HCT116 (cell line): Measurements from ENCODE around the gene TATDN2. TPM values are rescaled to one million over a fixed set of nuclear protein-coding genes. Genes with fewer than 3 reads are reported as not detected.

Source experiments
- ATAC-seq: fragments of 200-7000 bp; cut with Tn5 transposase; 2 replicates; pipeline ENCODE4 v1.9.1; 2020; ENCODE audit warnings: mild to moderate bottlenecking, moderate library complexity
- BruUV-seq: library from RNA; stranded (reverse); fragments of 400-500 nt; replicated peaks from 2 replicates; lab custom pipeline; 2021; lab: Mats Ljungman, UMichigan
- CTCF ChIA-PET: fragments of 300-600 bp; sonication (Branson Sonifier 250); formaldehyde crosslinking; loops from one replicate; lab custom pipeline; 2021; ENCODE audit warnings: antibody characterized with exemption; lab: Charles Lee
- POLR2A ChIA-PET: fragments of 300-600, 350-600 bp; sonication (Branson Sonifier 250); formaldehyde crosslinking; loops from one replicate; lab custom pipeline; 2021; ENCODE audit warnings: antibody characterized with exemption; lab: Charles Lee
- RAD21 ChIA-PET, 2 experiments: fragments of 300-600 bp; sonication (Branson Sonifier 250); formaldehyde crosslinking; loops; one replicate each; lab custom pipeline; 2023; ENCODE audit warnings: low total read pairs in 2 of 2; ENCODE audit not compliant: uncharacterized antibody in 2 of 2, unreplicated experiment in 2 of 2, low non-redundant PET in 1 of 2; lab: Charles Lee
- DNase-seq: peaks from one replicate; pipeline ENCODE4 v3.0.0-alpha.2; 2010; ENCODE audit warnings: low read depth, low spot score
- H2AFZ ChIP-seq: fragments of 200-600 bp; shearing (Covaris generic), sonication (generic); 2 replicates; pipeline ENCODE4 v1.6.1; 2017; ENCODE audit warnings: low read depth, mixed run types, mixed read lengths, antibody characterized with exemption, low read length; ENCODE audit not compliant: poor library complexity, severe bottlenecking
- H3K27ac ChIP-seq: 2 replicates; pipeline ENCODE4 v1.5.1; 2012; ENCODE audit warnings: low read depth, low read length
- H3K27me3 ChIP-seq: fragments of 200-600 bp; sonication (generic); 2 replicates; pipeline ENCODE4 v1.6.1; 2016; ENCODE audit warnings: mixed run types, low read length, mixed read lengths; ENCODE audit not compliant: insufficient read depth
- H3K36me3 ChIP-seq, 2 experiments: fragments of 200-500 bp in 1 of 2; fragments of 200-600 bp in 1 of 2; sonication (Bioruptor generic) in 1 of 2; sonication (generic) in 1 of 2; 2 replicates each; pipeline versions ENCODE4 v1.5.1 to v1.6.1; 2014 to 2016; ENCODE audit warnings: low read length in 2 of 2, inconsistent platforms in 1 of 2, mixed read lengths in 1 of 2, mixed run types in 1 of 2; ENCODE audit not compliant: insufficient read depth in 2 of 2, control insufficient read depth in 1 of 2
- H3K4me1 ChIP-seq, 2 experiments: fragments of 200-600 bp in 1 of 2; sonication (generic) in 1 of 2; 2 replicates each; pipeline versions ENCODE4 v1.5.1 to v1.6.1; 2012 to 2017; ENCODE audit warnings: low read length in 2 of 2, inconsistent platforms in 1 of 2, mild to moderate bottlenecking in 1 of 2, mixed read lengths in 1 of 2, mixed run types in 1 of 2, moderate library complexity in 1 of 2; ENCODE audit not compliant: insufficient read depth in 2 of 2, control insufficient read depth in 1 of 2
- H3K4me2 ChIP-seq: fragments of 200-600 bp; sonication (generic); 2 replicates; pipeline ENCODE4 v1.6.1; 2017; ENCODE audit warnings: mixed run types, low read length, mixed read lengths
- H3K4me3 ChIP-seq, 2 experiments: fragments of 200-600 bp in 1 of 2; sonication (generic) in 1 of 2; replicated peaks in 1 of 2; 2 replicates each; pipeline ENCODE4 v1.5.1; 2011 to 2016; ENCODE audit warnings: low read length in 2 of 2, control low read depth in 1 of 2, low read depth in 1 of 2, mild to moderate bottlenecking in 1 of 2, mixed read lengths in 1 of 2, mixed run types in 1 of 2
- H3K79me2 ChIP-seq: fragments of 200-600 bp; sonication (generic); 2 replicates; pipeline ENCODE4 v1.6.1; 2017; ENCODE audit warnings: mild to moderate bottlenecking, mixed run types, low read length, moderate library complexity, mixed read lengths; ENCODE audit not compliant: insufficient read depth
- H3K9ac ChIP-seq: fragments of 200-600 bp; sonication (generic); 2 replicates; pipeline ENCODE4 v1.6.1; 2016; ENCODE audit warnings: low read length, mixed read lengths
- H3K9me2 ChIP-seq: fragments of 200-600 bp; sonication (generic), shearing (Covaris generic); 2 replicates; pipeline ENCODE4 v1.6.1; 2017; ENCODE audit warnings: mixed run types, mild to moderate bottlenecking, moderate library complexity; ENCODE audit not compliant: insufficient read depth
- H3K9me3 ChIP-seq, 2 experiments: fragments of 200-500 bp in 1 of 2; fragments of 200-600 bp in 1 of 2; sonication (Bioruptor generic) in 1 of 2; sonication (generic) in 1 of 2; 2 replicates each; pipeline ENCODE4 v1.6.1; 2014 to 2017; ENCODE audit warnings: low read length in 2 of 2, mixed read lengths in 2 of 2, inconsistent platforms in 1 of 2, low read depth in 1 of 2, mild to moderate bottlenecking in 1 of 2, mixed run types in 1 of 2, moderate library complexity in 1 of 2; ENCODE audit not compliant: control insufficient read depth in 1 of 2, insufficient read depth in 1 of 2
- H4K20me1 ChIP-seq: fragments of 200-600 bp; sonication (generic), shearing (Covaris generic); 2 replicates; pipeline ENCODE4 v1.6.1; 2017; ENCODE audit warnings: mixed run types, mild to moderate bottlenecking, moderate library complexity; ENCODE audit not compliant: insufficient read depth
- CBX3 ChIP-seq: IDR thresholded peaks from 2 replicates; pipeline ENCODE4 v1.6.1; 2012; ENCODE audit warnings: low read depth
- CEBPB ChIP-seq: IDR thresholded peaks from 2 replicates; pipeline ENCODE4 v1.6.1; 2012; ENCODE audit warnings: low read depth
- EGR1 ChIP-seq: IDR thresholded peaks from 2 replicates; pipeline ENCODE4 v1.6.1; 2012; ENCODE audit warnings: low read depth
- ELF1 ChIP-seq: IDR thresholded peaks from 2 replicates; pipeline ENCODE4 v1.6.1; 2012; ENCODE audit warnings: low read depth, borderline replicate concordance
- EZH2 ChIP-seq: fragments of 200-600 bp; sonication (generic); IDR thresholded peaks from 2 replicates; pipeline ENCODE4 v1.6.1; 2017; ENCODE audit warnings: antibody characterized with exemption, mixed run types
- EZH2phosphoT487 ChIP-seq: fragments of 200-600 bp; IDR thresholded peaks from 2 replicates; pipeline ENCODE4 v1.6.1; 2018; ENCODE audit warnings: antibody characterized with exemption, borderline replicate concordance
- FOSL1 ChIP-seq: IDR thresholded peaks from 2 replicates; pipeline ENCODE4 v1.6.1; 2012; ENCODE audit warnings: low read depth
- JUND ChIP-seq: IDR thresholded peaks from 2 replicates; pipeline ENCODE4 v1.6.1; 2012
- POLR2AphosphoS5 ChIP-seq: IDR thresholded peaks from 2 replicates; pipeline ENCODE4 v1.6.1; 2011; ENCODE audit warnings: mild to moderate bottlenecking, low read depth, low read length, moderate library complexity
- SIN3A ChIP-seq: IDR thresholded peaks from 2 replicates; pipeline ENCODE4 v1.6.1; 2012; ENCODE audit warnings: low read depth
- SP1 ChIP-seq: IDR thresholded peaks from 2 replicates; pipeline ENCODE4 v1.6.1; 2012; ENCODE audit warnings: low read depth
- TCF7L2 ChIP-seq: IDR thresholded peaks from 2 replicates; pipeline ENCODE4 v1.7.0; 2011; ENCODE audit warnings: borderline replicate concordance, inconsistent platforms; ENCODE audit not compliant: insufficient read depth, insufficient read length; ENCODE audit errors: extremely low read depth
- YY1 ChIP-seq: IDR thresholded peaks from 2 replicates; pipeline ENCODE4 v1.6.1; 2011; ENCODE audit warnings: low read length, low read depth, moderate library complexity, mild to moderate bottlenecking; ENCODE audit not compliant: insufficient replicate concordance; ENCODE audit errors: extremely low read depth
- ZFX ChIP-seq: fragments of 450-650 bp; IDR thresholded peaks from 2 replicates; pipeline ENCODE4 v1.6.1; 2017
- intact Hi-C: fragments of 100-400 bp; cut with micrococcal nuclease; formaldehyde crosslinking; loops from 2 replicates; pipeline ENCODE4 v1.10.0; 2022
- total RNA-seq: library from RNA; stranded (reverse); gene quantifications from one replicate; pipeline ENCODE4 v1.2.1, GENCODE V29; 2021; ENCODE audit not compliant: unreplicated experiment

Gene TATDN2
- total RNA-seq, 1 experiment from 2014 or later: 26.8 TPM

- TF ChIP-seq SP1 (no peak), SIN3A (no peak), ZFX (no peak), CEBPB (no peak)
- no peak overlapping the region for H3K9ac ChIP-seq
- no peak for ATAC-seq
- POLR2A ChIA-PET: no interaction called here
- H4K20me1 ChIP-seq: no peaks in the 10 kb centered on the region
- RAD21 ChIA-PET: no interaction called here
- no peaks in the 10 kb centered on the region for H3K9me3 ChIP-seq
- H3K27me3 ChIP-seq: no peaks in the 10 kb centered on the region
- H3K9me2 ChIP-seq: no peaks in the 10 kb centered on the region
- CTCF ChIA-PET: no interaction called here
- no peak overlapping the region for H2AFZ ChIP-seq
- no peak overlapping the region for H3K27ac ChIP-seq
- no peak for DNase-seq
- H3K4me1 ChIP-seq: peaks cover 0 to 9% of the 10 kb centered on the region in 2 experiments; a peak in 2 of 4 replicates
- H3K79me2 ChIP-seq: no peaks in the 10 kb centered on the region
- H3K36me3 ChIP-seq: peaks cover 8% of the 10 kb centered on the region in 2 experiments; a peak in 1 of 4 replicates
- no peak overlapping the region for H3K4me2 ChIP-seq
- intact Hi-C loops: no loop called here
- H3K4me3 ChIP-seq: no peak overlapping the region
- no TSS peak for BruUV-seq
Measured at GRCh38 chr3:10289077-10289476, 40.8 kb downstream of the TATDN2 start.

- POLR2A ChIA-PET: no interaction called here
- no peak overlapping the region for H2AFZ ChIP-seq
- no peak for ATAC-seq
- DNase-seq: no peak
- no peak for TF ChIP-seq TCF7L2
- no peak for TF ChIP-seq EZH2phosphoT487
- no peak for TF ChIP-seq EGR1
- no peak for TF ChIP-seq JUND
- no peak for TF ChIP-seq ZFX
- no peak for TF ChIP-seq FOSL1
- no peak for TF ChIP-seq YY1
- no peak for TF ChIP-seq EZH2
- no peak for TF ChIP-seq CBX3
- no peak for TF ChIP-seq POLR2AphosphoS5
- TF ChIP-seq ELF1: no peak
- TF ChIP-seq, all 23 proteins: peak for 0
- intact Hi-C loops: no loop called here
- H3K4me2 ChIP-seq: no peak overlapping the region
- no peaks in the 10 kb centered on the region for H3K9me3 ChIP-seq
- no peaks in the 10 kb centered on the region for H3K79me2 ChIP-seq
- BruUV-seq: no TSS peak
- RAD21 ChIA-PET: no interaction called here
- no peaks in the 10 kb centered on the region for H3K9me2 ChIP-seq
- no peak overlapping the region for H3K27ac ChIP-seq
- H3K27me3 ChIP-seq: no peaks in the 10 kb centered on the region
- H3K4me1 ChIP-seq: peaks cover 0 to 9% of the 10 kb centered on the region in 2 experiments; a peak in 2 of 4 replicates
- peaks cover 8% of the 10 kb centered on the region in 2 experiments; a peak in 1 of 4 replicates for H3K36me3 ChIP-seq
- no peak overlapping the region for H3K9ac ChIP-seq
- H4K20me1 ChIP-seq: no peaks in the 10 kb centered on the region
- CTCF ChIA-PET: no interaction called here
- no peak overlapping the region for H3K4me3 ChIP-seq
Measured at GRCh38 chr3:10289787-10290355, 41.6 kb downstream of the TATDN2 start.
